22Rv1 (cell line): ENCODE measurements around the gene SLC29A3.

Source experiments
- CTCF ChIP-seq: fragments of 450-650 bp; IDR thresholded peaks from 2 replicates; pipeline ENCODE4 v1.5.1; 2017; ENCODE audit warnings: mild to moderate bottlenecking
- ZFX ChIP-seq: fragments of 450-650 bp; IDR thresholded peaks from 2 replicates; pipeline ENCODE4 v1.6.1; 2017; ENCODE audit warnings: antibody characterized with exemption, borderline replicate concordance

- TF ChIP-seq CTCF: no peak
- TF ChIP-seq ZFX: no peak
Measured at GRCh38 chr10:71382028-71382427, 63.0 kb downstream of the SLC29A3 start.
